Umbilical cord (tissue), 2 donors: ENCODE data around the gene OR5T1. TPM values are rescaled to one million over a fixed set of nuclear protein-coding genes. Genes with fewer than 3 reads are reported as not detected.

Experiments used
- DNase-seq: peaks from one replicate; pipeline ENCODE4 v3.0.0-alpha.2; 2015; ENCODE audit warnings: low spot score
- total RNA-seq: library from RNA; depleted of rRNA; stranded (reverse); fragments of >200 nt; gene quantifications from one replicate; pipeline ENCODE4 v1.2.3, GENCODE V29; 2014; ENCODE audit warnings: low replicate concordance; ENCODE audit not compliant: insufficient read depth

Gene OR5T1
- total RNA-seq, result 5.1 TPM

GRCh38 chr11:56273854-56274253 lies at the start of gene OR5T1:
TSS of gene OR5T1 (plus strand) at chr11:56274154. CDS start at chr11:56275639, 1,485 bp downstream.
- no peak for DNase-seq

DNA sequence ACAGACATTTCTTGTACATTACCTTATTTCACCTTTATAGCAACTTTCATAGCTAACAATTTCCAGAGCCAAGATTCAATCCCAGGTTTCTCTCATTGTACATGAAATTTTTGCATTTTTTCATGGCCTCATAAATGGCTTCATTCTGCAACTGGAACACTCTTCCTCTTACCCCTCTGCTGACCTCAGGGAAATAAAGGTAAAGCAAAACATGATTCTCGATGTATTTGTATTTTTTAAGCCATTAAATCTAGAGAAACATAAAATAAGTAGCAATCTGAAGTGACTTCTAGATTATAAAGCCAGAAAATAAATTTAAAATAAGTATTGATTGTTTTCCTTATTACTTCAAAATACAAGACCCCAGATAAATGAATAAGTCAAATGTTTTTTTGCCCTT lies 39.8 kb upstream of the OR5T1 start, which contains the start of gene OR5T2:
TSS of gene OR5T2 (minus strand) at position 101 of the 400 bp plus-strand sequence. CDS start 1,193 bp downstream, outside the sequence.
- DNase-seq, result no peak

DNA sequence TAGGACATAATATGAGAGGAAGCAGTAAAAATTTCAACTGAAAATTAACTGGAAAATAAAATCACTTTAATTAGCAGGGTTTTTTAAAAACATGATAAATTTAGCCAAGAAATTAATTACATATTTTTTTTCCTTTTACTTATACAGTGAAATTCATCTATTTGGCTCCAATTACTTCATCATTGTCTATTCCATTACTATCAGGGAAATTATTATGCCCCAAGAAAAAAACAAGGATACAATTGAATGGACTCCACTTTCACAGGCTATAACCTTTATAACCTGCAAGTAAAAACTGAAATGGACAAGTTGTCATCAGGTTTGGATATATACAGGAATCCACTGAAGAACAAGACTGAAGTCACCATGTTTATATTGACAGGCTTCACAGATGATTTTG lies 22.0 kb upstream of the OR5T1 start, which contains the start of gene OR5T3:
TSS of gene OR5T3 (plus strand) at position 301 of the 400 bp plus-strand sequence. CDS start at position 301, 0 bp downstream.
- no peak for DNase-seq

DNA sequence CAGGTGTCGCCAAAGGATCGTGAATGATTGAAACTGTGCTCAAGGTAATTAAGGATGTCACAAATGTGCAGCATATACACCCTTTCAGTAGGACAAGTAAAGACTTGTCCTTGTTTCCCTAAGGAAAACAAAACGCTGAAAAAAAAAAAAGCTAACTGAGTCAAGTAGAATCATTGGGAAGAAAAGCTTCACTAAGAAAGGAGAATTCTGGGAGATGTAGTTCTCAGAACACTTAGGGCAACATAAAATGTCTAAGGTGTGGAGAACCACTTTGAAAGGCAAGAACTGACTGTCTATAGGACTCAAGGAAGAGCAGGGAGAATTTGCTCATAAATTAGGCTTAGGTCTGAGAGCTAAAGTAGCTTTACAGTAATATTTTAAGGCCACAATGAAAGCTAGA lies 2.9 kb upstream of the OR5T1 start:
- DNase-seq, result no peak

DNA sequence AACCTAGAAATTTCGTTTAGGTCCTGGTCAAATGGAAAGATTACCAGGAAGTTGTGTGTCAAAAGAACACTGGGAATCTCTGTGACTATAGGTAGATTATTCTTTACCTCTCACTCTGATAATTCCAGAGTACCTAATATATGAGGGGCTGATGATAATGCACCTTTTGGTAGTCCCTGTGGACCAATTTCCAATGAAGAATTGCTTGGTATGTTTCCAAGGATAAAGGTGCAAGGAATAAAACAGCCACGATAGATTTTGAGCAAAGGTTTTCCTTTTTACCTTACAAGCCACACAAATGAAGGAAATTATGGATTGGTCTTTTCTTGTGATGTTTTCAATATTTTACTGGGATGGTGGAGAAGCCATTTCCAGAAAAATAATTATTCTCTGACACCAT lies 18.2 kb downstream of the OR5T1 start, which contains the start of gene OR8H1:
TSS of gene OR8H1 (minus strand) at position 101 of the 400 bp plus-strand sequence. CDS start 1,192 bp downstream, outside the sequence.
- DNase-seq, result no peak

GRCh38 chr11:56296898-56297297 lies 22.9 kb downstream of the OR5T1 start:
- DNase-seq, result no peak

DNA sequence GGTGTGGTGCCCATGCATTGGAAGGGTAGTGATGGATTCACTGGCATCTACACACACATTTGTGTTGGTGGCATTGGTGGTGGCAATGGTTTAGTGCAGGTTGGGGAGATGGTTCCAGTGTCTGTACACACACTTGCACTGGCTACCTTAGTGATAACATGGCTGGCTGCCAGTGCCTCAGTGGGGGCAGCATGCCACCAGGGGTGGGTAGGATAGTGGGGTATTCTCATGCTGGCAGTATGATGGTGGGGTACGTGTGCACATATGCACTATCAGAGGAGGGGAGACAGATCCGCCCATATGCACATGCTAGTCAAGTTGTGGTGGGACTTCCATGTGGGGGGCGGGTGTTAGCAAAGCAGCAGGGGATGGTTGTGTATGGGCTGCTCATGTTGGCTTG lies 33.9 kb downstream of the OR5T1 start:
- DNase-seq, result no peak

GRCh38 chr11:56314844-56315243 lies 40.9 kb downstream of the OR5T1 start, which contains the start of gene OR8K3:
TSS of gene OR8K3 (plus strand) at chr11:56315144. CDS start at chr11:56318307, 3,163 bp downstream.
- DNase-seq, result no peak

Other genes starting within 250 kb of the OR5T1 start
- gene OR5AS1, start 246.5 kb upstream of the OR5T1 start, total RNA-seq, result 6.3 TPM
- not detected for gene OR8I2, start 180.8 kb upstream of the OR5T1 start, total RNA-seq
- gene OR8H2, start 170.5 kb upstream of the OR5T1 start, total RNA-seq, result 3.9 TPM
- gene OR8H3, start 151.8 kb upstream of the OR5T1 start, total RNA-seq, result 2.2 TPM
- gene OR8J3, start 134.0 kb upstream of the OR5T1 start, total RNA-seq, result 2.9 TPM
- gene OR8K5, start 113.8 kb upstream of the OR5T1 start, total RNA-seq, result 6.0 TPM
- 1.4 TPM for gene OR5J2, start 97.5 kb upstream of the OR5T1 start, total RNA-seq
- 4.3 TPM for gene OR5T2, start 39.9 kb upstream of the OR5T1 start, total RNA-seq
- 8.9 TPM for gene OR5T3, start 21.9 kb upstream of the OR5T1 start, total RNA-seq
- gene OR8H1, start 18.1 kb downstream of the OR5T1 start, total RNA-seq, result 7.9 TPM
- gene OR8K3, start 41.0 kb downstream of the OR5T1 start, total RNA-seq, result 6.0 TPM
- 4.6 TPM for gene OR8K1, start 71.9 kb downstream of the OR5T1 start, total RNA-seq
- 2.4 TPM for gene OR8J1, start 80.1 kb downstream of the OR5T1 start, total RNA-seq
- 3.6 TPM for gene OR8U1, start 101.5 kb downstream of the OR5T1 start, total RNA-seq
- not detected for gene OR5AL1, start 138.5 kb downstream of the OR5T1 start, total RNA-seq
- gene OR5M3, start 199.2 kb downstream of the OR5T1 start, total RNA-seq, result 5.8 TPM
- gene OR5M8, start 217.2 kb downstream of the OR5T1 start, total RNA-seq, result not detected